ENCODE measurements around the gene HAX1. TPM values are rescaled to one million over a fixed set of nuclear protein-coding genes. Genes with fewer than 3 reads are reported as not detected.
"Not testable (repeated sequence)": the region's sequence is repeated elsewhere in the genome, so short reads cannot be mapped to it uniquely, and the experiment has no call there.

The HAX1 gene
- total RNA-seq (2014; rRNA removed; shearing (Covaris generic)): 63.8 and 85.6 TPM in 2 replicates

DNA sequence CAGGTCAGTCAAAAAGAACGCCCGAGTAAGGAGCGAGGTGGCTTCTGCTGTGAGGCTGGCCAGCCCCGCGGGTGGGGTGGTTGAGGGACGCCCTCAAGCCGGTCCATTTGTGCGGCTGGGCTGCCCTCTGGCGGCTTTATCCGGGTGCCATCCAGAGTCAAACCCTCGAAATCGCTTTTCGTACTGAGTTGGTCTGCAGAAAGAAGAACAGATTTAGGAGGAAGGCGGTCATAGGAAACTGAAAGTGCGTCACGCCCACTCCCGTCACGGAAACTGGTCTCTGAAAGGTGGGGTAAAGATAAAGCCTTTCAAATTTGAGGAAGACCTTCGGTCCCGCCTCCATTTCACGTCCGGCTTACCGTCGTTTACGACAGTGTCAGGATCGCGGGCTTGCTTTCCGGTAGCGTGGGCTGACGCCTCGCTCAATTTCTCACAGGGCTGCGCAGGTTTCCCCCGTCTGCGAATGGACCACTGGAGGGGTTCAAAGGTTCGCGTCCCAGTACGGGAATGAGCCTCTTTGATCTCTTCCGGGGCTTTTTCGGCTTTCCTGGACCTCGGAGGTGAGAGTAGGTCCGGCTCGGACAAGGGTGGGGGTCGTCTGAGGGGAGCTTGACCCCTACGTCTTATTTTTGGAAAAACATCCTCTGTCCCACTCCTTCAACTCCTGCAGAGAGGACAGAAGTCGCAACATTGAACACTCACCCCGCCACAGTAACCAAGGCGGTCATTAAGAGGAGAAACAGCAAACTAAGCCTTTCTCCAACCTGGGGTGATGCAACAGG lies at the start of gene HAX1:
HAX1 (plus strand) TSS at position 413 of the 782 bp plus-strand sequence; CDS start at position 508, 95 bp downstream.
- in situ Hi-C loops (cut with HindIII; ENCODE audit: low sequenced_read_pairs): no loop called here
- DNase-seq (ENCODE audit: low spot score): peak; percentile 94

DNA sequence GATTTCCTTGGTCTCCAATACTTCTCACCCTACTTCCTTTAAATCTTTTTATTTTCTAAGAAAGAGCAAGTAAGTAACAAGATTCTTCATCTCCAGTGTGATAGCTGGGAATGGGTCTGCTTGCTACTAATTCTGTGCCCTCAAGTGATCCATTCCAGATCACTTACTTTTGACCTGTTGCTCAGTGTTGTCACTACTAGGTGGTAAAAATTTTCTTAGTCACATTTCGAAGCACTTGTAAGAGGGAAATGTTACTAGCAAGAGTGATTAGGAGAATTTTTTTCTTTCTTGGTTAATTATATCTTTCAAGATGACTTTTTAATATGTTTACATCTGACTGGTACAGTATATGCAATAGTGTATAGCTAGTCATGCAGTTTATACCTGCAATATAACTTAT lies 49.5 kb upstream of the HAX1 start:
- in situ Hi-C loops (cut with HindIII; ENCODE audit: low sequenced_read_pairs): no loop called here
- DNase-seq (ENCODE audit: low spot score): no peak

DNA sequence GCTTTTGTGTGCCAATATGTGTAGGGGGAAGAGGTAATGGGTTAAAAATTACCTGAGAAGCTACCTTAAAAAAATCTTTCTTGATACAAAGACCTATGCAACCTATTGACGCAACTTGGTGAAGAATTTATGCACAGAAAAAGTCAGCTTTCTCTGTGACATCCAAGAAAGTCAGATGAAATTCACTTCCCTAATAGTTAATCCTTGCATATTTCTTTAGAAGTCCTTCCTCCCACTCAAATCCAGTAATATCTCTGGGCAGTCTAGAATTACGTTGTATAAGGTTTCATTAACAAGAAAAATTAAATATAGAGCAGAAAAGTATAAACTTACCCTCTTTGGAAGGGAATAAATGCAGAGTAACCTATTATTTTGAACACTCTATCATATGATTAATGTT lies 48.8 kb upstream of the HAX1 start:
- DNase-seq (ENCODE audit: low spot score): no peak

DNA sequence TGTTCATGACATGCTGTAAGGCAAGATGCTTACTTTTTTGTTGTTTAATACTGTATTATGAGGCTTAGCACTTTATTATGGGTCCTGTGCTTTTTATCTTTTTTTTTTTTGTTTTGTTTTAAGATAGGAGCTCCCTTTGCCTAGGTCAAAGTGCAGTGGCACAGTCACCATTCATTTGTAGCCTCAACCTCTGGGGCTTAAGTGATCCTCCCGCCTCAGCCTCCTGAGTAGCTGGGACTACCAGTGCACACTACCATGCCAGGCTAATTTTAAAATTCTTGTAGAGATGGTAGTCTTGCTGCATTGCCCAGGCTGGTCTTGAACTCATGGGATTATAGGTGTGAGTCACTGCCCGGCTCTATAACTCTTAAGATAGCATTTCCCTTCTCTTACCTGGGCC lies 47.1 kb upstream of the HAX1 start:
- in situ Hi-C loops (cut with HindIII; ENCODE audit: low sequenced_read_pairs): no loop called here
- DNase-seq (ENCODE audit: low spot score): no peak

More for the DNA sequence above, 48.8 kb upstream of the HAX1 start:
- in situ Hi-C loops (cut with HindIII; ENCODE audit: low sequenced_read_pairs): no loop called here

DNA sequence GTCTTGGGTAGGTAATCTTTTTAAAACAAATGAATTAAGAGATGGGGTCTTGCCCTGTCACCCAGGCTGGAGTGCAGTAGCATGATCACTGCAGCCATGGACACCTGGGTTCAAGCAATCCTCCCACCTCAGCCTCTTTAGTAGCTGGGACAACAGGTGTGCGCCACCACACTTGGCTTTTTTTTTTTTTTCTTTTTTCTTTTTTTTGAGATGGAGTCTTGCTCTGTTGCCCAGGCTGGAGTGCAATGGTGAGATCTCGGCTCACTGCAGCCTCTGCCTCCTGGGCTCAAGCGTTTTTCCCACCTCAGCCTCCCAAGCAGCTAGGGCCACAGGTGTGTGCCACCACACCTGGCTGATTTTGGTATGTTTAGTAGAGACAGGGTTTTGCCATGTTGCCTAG lies 41.3 kb upstream of the HAX1 start:
- in situ Hi-C loops (cut with HindIII; ENCODE audit: low sequenced_read_pairs): not testable (repeated sequence)

DNA sequence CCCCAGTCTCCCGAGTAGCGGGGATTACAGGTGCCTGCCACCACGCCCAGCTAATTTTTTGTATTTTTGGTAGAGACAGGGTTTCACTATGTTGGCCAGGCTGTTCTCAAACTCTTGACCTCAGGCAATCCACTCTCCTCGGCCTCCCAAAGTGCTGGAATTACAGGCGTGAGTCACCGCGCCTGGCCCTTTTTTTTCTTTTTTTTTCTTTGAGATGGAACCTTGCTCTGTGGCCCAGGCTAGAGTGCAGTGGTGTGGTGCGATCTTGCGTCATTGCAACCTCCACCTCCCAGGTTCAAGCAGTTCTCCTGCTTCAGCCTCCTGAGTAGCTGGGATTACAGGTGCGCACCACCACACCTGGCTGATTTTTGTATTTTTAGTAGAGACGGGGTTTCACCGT lies 39.3 kb upstream of the HAX1 start:
- DNase-seq (ENCODE audit: low spot score); in situ Hi-C loops (cut with HindIII; ENCODE audit: low sequenced_read_pairs): not testable (repeated sequence)

More for the DNA sequence above, 41.3 kb upstream of the HAX1 start:
- DNase-seq (ENCODE audit: low spot score): not testable (repeated sequence)

DNA sequence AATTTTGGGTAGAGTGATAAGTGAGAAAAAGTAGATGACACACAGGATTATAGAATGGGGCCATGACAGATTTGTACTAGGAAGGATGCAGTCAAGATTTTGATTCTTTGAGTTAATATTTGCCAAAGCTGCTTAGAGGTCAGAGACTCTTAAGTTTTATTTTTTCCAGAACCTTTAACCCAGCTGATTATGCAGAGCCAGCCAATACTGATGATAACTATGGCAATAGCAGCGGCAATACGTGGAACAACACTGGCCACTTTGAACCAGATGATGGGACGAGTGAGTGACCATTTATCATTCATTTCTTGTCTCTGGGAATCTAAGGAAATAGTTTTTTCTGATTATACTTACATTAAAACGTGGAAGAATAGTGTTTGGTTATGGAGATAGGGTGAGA lies 35.6 kb upstream of the HAX1 start:
- no peak for DNase-seq (ENCODE audit: low spot score)
- in situ Hi-C loops (cut with HindIII; ENCODE audit: low sequenced_read_pairs): no loop called here

DNA sequence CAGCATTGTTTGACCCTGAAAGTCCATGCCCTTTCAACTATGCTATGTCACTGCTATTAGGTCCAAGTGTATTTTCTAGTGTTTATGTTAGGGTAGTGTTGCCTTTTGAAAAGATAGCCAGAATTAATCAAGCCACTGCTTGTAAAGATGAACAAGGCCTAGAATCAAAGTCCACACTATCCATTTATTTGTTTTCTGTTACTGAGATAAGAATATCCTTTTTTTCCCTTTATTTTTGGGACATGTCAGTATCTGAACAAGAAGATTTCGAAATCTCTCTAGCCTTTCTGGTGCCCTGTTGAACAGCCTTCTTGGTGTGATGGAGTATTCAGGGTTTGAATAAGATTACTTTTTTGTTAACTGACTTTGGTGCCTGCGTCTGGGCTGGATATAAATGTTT lies 35.0 kb upstream of the HAX1 start:
- DNase-seq (ENCODE audit: low spot score): no peak
- in situ Hi-C loops (cut with HindIII; ENCODE audit: low sequenced_read_pairs): no loop called here

DNA sequence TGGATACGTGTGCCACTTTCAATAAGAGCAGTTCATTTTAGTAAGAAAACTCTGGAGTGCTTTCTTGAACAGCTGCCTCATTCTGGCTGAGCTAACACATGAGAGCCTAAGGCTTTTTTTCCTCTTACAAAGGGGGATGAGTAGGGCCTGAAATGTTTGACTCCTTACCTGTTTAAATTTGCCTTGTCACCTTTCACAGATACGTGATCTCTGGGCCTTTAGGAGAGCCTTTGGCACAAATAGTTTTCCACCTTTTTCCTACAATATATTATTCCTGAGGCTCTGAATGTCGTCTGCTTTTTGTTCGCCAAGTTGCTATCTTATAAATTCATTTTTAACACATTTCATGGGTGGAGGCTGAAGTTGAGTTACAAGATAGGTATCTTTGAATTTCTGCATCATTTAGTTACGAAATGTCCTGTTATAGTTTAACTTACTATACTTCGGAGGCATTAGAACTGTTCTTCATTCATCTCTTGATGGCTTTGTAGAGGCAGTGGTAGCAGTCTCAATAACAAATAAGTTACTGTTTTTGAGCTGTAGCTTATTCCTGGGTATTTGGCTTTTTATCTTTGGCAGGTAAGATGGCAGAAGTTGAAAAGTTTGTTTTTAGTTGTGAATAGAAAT lies 34.4 kb upstream of the HAX1 start:
- DNase-seq (ENCODE audit: low spot score): no peak
- in situ Hi-C loops (cut with HindIII; ENCODE audit: low sequenced_read_pairs): no loop called here

DNA sequence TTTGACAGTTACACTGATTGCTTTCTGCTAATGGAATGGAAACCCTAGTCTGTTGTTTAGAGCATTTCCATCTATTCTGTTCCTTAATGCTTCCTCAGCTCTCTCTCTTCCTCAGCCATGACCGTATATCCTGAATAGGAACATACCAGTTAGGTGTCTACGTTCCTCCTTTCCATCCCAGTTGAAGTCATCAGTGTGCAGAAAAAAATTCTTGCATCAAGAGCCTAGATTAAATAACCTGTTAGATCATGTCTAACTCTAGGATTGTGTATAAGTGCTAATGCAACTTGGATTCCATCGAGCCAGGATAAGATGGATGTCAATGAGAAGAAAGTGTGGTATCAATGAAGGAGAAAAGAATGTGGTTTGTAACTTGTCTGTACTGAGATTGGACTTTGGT lies 32.9 kb upstream of the HAX1 start:
- in situ Hi-C loops (cut with HindIII; ENCODE audit: low sequenced_read_pairs): no loop called here
- DNase-seq (ENCODE audit: low spot score): no peak

DNA sequence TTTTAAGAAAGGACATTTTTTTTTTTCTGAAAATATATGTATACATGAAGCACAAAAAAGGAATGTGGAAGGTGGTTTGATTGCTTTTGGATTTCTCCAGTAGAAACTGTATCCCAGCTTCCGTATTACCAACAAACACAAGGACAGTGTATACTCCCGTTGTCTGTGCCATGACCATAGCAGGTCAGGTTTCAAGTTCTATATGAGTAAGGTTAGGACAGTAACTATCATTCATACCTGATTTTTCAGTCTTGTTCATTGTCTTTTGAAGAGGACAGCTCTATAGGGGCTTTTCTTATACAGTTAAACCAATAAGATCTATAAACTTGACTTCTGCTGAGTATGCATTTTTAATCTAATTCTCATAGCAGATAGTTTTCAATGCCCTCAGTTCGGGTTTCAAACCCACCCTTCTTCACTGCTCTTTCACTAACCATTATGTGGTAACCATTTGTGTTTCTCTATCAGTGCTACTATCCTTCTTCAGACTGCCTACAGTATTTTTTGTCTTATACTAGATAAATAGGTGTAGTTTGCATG lies 32.1 kb upstream of the HAX1 start:
- no peak for DNase-seq (ENCODE audit: low spot score)

DNA sequence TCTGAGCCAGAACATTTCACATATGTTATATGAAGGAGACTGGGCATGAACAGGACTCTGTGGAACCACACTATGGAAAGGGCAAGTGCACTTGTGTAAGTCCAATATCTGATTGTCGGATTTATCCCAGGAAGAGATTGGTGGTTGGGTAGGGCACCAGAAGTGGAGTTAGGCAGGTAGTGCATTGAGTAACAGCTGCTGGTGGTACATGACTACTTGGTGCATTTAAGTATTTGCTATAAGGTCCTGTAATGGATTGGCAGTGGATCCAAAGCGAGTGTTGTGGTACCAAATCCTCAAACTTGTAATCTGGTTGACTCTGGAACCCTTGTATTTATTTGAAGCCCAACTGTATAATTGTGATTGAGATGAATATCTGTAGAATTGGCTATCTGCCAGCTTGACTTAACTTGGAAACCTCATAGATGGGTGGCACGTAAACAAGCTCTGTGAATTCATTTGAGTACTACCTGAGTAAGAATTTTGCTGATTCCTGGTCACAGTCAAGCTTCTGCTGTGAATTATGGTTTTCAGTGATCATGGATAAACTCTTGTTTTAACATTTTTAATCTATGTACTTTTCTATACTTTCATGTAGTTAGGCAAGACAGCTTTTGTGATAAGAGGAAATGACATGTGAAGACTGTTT lies 30.6 kb upstream of the HAX1 start:
- DNase-seq (ENCODE audit: low spot score): no peak
- in situ Hi-C loops (cut with HindIII; ENCODE audit: low sequenced_read_pairs): no loop called here

More for the DNA sequence above, 32.1 kb upstream of the HAX1 start:
- in situ Hi-C loops (cut with HindIII; ENCODE audit: low sequenced_read_pairs): no loop called here

DNA sequence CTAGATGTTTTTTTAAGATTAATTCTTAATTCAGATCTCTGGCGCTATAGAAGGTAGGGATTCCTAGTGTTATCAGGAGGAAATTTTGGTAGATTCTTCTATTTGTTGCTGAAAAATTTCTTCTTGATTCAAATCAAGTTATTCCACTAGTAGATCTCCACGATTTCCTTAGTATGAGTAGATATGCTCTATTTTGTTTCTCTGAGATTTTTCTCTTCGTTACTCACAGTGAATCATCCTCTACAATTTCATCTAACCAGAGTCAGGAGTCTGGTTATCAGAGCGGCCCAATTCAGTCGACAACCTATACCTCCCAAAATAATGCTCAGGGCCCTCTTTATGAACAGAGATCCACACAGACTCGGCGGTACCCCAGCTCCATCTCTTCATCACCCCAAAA lies 18.8 kb upstream of the HAX1 start:
- in situ Hi-C loops (cut with HindIII; ENCODE audit: low sequenced_read_pairs): no loop called here
- DNase-seq (ENCODE audit: low spot score): no peak

DNA sequence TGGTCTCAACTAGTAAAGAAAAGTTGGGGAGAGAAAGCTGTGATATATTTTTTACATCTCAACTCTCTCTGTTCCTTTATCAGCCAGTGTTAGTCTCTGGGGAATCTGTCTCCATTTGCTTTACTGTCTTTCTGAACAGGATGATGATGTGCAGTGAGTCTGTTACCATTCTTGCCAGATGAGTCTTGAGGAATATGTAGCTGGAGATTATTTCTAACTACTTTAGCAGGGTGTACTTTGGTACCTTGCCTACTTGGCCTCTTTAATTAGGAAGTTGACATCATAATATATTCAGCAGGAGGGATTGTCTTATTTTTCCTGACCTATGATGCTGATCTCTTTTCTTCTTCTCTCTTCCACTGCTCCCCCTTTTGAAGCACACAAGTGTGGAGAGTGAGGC lies 15.7 kb upstream of the HAX1 start:
- in situ Hi-C loops (cut with HindIII; ENCODE audit: low sequenced_read_pairs): no loop called here

DNA sequence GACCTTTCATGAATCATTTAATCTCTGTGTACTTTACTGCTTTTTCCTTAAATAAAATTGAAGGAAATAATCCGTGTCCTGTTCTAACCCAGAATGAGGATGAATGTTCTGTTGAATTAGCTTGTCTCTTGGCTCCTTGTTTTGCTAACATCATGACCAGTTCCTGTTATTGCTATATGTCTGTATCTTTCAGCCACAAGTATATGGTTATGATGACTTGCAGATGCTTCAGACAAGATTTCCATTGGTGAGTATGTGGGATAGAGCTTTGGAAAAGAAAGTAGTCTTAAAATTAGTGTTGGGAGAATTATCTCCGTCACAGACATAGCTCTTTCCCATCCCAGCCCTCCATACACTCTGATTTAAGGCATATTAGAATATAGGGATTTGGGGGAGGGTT lies 13.6 kb upstream of the HAX1 start:
- in situ Hi-C loops (cut with HindIII; ENCODE audit: low sequenced_read_pairs): no loop called here
- DNase-seq (ENCODE audit: low spot score): no peak

More for the DNA sequence above, 15.7 kb upstream of the HAX1 start:
- DNase-seq (ENCODE audit: low spot score): no peak

DNA sequence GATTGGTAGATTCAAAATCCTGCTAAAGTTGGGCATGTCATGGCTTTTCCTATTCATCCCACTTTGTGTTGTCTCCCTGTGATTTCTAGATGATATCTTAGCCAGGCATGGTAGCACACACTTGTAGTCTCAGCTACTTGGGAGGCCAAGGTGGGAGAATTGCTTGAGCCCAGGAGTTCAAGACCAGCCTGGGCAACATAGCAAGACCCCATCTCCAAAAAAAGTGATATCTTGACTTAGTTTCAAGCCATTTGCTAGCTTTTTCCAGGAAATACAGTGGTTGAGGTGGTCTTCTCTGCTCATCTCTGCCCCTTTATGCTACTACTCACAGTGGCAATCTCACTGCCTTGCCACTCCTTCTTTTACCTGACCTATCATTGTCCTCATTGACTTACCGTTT lies 12.3 kb upstream of the HAX1 start:
- no peak for DNase-seq (ENCODE audit: low spot score)
- in situ Hi-C loops (cut with HindIII; ENCODE audit: low sequenced_read_pairs): no loop called here

DNA sequence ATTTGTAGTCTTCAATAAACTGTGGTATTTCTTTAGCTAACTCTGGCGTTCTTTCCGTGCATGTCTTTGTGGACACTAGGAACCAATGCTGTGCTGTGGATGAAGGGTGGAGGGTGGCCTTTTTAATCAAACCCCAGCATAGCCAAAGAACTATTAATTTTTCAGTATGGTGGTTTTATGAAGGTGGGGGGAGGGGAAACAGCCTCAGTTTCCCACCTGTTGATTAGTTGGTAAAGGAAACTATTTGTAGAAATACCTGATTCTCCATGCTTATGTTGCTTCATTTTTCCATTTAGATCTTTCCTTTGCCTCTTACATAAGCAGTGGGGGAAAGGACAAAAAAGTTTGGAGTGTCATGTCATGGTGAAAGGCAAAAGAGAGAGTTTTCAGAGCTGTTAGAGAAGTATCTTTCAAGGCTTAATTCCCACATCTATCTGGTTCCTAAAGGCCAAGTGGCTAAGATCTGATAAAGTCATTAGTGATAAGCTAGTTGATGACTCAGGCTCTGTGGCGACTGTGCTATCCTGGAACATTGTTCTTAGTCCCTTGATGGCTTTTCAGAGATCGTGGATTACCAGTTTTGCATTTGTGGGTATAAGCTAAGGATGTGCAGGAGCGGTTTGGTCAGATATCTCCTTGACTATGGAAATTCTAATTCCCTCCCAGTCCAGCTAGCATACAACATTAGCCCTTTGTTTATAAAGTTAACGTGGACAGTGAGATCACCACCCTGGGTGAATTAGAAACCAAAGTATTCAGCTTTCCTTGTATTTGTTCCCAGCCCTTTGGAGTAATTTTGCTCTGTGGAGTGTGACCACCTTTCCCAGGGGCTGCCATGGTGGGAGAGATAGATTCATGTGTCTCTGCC lies 8.7 kb upstream of the HAX1 start:
- in situ Hi-C loops (cut with HindIII; ENCODE audit: low sequenced_read_pairs): no loop called here
- DNase-seq (ENCODE audit: low spot score): no peak

DNA sequence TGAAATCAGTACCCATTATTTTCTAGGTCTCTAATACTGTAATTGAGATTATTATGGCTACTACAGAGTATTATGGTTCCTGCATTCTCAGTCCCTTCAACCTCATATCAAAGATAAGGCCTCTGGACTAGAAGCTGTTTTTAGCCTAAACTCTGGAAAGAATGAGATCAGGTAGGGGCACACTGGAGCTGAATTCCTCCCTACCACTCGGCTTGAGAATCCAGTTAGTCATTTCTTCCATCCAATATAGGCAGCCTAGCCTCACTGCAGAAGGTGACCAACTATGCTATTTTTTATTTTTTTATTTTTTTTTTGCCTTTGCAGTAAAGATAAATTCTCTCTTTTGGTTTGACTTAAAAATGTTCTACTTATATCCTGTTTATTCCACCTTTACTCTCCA lies 8.0 kb upstream of the HAX1 start:
- no peak for DNase-seq (ENCODE audit: low spot score)
- in situ Hi-C loops (cut with HindIII; ENCODE audit: low sequenced_read_pairs): no loop called here

DNA sequence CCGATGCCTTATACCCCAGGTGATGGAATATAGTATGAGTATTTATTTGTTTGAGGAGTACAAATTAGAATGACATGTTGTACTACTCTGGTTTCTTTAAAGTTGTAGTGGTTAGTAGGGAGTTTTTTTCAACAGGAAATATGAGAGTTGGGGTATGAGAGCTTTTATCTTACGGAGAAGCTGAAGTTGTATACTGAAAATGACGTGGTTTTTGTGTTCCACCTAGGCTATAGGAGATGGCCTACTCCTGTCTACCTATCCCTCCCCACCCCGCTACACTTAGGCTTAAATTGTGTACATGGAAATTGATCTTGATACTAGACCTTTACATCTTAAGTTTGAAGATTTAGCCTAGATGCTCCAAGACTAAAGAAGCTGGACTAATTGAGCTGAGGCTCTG lies 6.8 kb upstream of the HAX1 start:
- in situ Hi-C loops (cut with HindIII; ENCODE audit: low sequenced_read_pairs): no loop called here
- no peak for DNase-seq (ENCODE audit: low spot score)
